GM21447 (cell line): ENCODE results near the gene FFAR3.
"Not testable (repeated sequence)": the region's sequence is repeated elsewhere in the genome, so short reads cannot be mapped to it uniquely, and the experiment has no call there.

Experiments
- ATAC-seq: cut with Tn5 transposase; IDR thresholded peaks from one replicate; pipeline ENCODE4 v1.9.1; 2021; ENCODE audit not compliant: unreplicated experiment

FFAR3 gene

DNA sequence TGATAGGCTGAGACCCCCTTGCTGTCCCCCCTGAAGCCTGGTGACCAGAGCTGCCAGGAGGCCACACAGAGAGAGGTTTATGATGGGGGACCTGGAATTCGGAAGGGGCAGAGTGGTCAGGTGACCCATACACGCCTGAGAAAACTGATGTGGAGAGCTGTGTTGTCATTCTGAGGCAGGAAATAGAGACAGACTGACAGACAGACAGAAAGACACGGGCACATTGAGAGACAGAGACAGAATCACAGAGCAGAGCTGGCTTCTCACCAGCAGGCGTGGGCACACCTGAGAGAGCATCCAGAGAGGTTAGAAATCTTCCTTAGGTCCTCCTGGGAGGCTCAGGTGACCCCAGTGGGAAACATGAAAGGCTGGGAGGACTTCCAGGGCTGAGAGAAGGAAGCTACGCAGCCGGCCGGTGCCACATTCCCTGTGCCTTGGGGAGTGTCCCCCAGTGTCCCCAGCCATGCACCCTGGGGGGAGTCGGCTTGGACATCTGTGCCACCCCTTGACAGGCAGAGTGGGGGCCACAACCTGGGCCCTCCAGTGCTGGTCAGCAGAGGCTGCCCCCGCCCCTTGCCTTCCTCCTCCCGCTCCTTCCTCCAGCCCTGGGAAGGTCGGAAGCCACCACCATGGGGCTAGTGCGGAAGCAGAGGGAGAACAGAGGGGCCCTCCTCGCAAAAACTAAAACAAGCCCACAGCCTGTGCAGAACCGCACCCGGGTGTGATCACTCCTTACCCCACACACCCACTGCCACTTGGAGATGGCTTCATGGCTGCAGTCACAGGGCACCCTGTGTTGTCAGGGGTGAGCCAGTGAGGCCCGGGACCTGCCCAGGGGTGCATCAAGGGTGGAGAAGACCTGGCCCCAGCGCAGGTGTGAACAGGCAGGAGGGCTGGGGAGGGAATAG lies 8.4 kb upstream of the FFAR3 start:
- ATAC-seq = no peak

DNA sequence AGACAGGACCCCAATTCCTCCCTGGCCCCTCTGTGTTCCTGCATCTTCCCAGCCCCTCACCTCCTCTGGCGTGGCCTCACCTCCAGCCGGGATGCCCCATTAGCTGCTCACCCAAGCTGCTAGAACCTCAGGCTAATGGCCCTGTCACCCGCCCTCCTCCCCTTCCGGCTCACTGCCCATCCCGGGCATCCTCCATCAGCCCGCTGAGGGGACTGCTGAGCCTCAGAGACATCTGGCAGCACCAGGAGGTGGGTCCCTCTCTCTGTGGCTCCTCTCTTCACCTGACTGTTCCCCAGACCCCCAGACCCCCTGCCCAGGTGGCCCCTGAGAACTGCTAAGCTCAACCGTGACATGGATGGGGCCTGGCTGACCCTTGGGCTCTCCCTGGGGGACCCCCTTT lies 7.7 kb upstream of the FFAR3 start:
- ATAC-seq = no peak

DNA sequence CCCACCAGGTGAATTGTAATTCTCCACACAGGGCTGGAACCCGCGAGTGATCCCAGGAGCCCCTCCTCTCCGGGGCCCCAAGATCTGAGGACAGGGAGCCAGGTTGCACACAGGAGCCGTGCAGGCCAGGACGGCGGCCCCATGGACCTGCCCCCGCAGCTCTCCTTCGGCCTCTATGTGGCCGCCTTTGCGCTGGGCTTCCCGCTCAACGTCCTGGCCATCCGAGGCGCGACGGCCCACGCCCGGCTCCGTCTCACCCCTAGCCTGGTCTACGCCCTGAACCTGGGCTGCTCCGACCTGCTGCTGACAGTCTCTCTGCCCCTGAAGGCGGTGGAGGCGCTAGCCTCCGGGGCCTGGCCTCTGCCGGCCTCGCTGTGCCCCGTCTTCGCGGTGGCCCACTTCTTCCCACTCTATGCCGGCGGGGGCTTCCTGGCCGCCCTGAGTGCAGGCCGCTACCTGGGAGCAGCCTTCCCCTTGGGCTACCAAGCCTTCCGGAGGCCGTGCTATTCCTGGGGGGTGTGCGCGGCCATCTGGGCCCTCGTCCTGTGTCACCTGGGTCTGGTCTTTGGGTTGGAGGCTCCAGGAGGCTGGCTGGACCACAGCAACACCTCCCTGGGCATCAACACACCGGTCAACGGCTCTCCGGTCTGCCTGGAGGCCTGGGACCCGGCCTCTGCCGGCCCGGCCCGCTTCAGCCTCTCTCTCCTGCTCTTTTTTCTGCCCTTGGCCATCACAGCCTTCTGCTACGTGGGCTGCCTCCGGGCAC lies 6.7 kb upstream of the FFAR3 start:
- no peak for ATAC-seq

DNA sequence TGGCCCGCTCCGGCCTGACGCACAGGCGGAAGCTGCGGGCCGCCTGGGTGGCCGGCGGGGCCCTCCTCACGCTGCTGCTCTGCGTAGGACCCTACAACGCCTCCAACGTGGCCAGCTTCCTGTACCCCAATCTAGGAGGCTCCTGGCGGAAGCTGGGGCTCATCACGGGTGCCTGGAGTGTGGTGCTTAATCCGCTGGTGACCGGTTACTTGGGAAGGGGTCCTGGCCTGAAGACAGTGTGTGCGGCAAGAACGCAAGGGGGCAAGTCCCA lies 6.1 kb upstream of the FFAR3 start:
- no peak for ATAC-seq

DNA sequence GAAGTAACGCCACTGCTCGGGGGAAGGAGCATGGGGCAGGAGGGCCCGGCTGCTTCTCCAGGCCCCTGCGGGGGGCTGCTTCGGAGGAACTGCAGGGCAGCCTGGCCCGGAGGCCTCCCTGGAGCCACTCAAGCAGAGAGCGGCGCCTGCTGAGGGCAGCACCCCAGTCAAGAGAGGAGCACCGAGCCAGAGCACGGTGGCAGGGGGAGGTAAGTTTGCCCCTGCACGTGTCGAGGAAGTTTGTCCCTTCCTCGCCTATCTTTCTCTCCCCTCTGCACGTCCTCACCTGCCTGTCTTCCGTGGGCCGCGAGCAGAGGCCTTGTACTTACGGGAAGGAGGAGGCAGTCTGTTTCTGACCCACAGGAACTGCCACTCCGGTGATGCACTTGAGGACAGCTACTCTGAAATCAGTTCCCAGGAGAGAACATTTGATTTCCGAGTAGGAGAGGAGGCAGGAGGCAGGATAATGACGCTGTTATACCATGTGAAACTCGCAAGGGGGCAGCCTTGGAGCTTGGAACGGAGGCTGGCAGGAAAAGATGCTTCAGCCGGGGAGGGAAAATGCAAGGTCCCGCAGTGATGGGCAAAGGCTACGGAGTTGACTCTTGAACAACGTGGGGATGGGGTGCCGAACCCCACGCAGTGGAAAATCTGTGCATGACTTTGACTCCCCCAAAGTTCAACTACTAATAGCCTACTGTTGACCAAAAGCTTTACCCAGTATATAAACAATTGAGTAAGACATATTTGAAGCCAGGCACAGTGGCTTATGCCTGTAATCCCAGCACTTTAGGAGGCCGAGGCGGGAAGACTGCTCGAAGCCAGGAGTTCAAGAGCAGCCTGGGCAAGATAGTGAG lies 5.6 kb upstream of the FFAR3 start:
- ATAC-seq = no peak

DNA sequence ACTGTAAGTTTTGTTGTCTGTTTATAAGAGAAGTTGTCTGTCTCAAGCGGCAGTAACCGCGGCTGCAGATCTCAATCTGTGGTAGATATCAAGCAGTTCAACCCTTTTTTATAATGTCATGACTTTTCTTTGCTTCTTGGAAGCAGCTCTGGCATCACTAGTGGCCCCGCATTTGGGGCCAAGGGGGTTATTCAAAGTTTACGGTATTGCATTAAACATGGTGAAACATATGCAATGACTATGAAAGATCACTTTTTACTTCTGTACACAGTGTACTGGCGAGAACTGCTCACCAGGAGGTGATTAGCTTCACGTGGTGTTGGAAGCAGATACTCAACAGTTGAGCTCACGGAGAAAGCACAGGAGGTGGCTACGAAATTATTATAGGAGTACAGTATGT lies 4.6 kb upstream of the FFAR3 start:
- no peak for ATAC-seq

DNA sequence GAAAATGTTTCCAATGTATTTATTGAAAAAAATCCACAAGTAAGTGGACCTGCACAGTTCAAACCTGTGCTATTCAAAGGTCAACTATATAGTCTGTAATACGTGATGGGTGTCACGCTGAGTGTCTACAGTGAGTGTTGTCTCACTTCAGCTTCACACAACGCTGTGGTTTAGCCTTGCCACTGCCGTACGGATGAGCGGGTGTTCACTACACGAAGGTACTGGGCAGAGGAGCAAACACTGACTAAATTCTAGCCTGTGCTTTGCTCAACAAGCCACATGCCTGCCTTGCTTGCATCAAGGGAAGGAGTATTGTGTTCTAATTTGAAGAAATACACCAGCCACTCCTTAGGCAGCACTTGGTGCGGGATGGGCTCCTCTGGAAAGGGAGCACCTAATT lies 3.4 kb upstream of the FFAR3 start:
- ATAC-seq = no peak

DNA sequence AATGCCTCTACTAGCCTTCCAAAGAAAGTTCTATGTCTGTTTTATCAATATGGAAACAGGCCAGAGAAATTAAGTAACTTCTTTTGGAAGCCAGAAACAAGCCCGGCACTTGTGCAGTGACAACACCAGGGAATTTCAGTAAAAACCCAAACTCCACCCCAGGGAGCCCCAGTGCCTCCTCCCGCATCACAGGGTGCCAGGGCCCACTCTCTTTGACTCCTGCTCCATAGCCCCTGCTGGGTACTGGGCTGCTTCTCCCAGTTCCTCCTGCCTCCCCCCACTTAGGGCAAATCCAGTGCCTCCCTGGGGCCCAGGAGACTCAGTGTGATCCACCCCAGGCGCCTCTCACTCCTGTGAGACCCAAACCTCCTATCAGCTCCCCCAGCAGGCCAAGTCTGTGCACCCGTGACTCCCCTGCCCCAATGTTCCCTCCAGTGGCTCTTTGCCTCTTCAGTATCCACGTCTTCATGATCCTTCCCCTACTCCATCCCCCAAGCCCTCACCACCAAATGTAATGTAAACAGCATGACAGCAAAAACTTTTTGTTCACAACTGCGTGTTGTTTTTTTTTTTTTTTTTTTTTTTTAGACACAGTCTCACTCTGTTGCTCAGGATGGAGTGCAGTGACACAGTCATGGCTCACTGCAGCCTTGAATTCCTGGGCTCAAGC lies 2.3 kb upstream of the FFAR3 start:
- ATAC-seq = no peak

DNA sequence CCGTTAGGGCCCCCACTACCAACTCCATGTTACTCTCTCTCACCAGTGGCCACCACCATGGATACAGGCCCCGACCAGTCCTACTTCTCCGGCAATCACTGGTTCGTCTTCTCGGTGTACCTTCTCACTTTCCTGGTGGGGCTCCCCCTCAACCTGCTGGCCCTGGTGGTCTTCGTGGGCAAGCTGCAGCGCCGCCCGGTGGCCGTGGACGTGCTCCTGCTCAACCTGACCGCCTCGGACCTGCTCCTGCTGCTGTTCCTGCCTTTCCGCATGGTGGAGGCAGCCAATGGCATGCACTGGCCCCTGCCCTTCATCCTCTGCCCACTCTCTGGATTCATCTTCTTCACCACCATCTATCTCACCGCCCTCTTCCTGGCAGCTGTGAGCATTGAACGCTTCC lies 574 bp downstream of the FFAR3 start:
- not testable (repeated sequence) for ATAC-seq

DNA sequence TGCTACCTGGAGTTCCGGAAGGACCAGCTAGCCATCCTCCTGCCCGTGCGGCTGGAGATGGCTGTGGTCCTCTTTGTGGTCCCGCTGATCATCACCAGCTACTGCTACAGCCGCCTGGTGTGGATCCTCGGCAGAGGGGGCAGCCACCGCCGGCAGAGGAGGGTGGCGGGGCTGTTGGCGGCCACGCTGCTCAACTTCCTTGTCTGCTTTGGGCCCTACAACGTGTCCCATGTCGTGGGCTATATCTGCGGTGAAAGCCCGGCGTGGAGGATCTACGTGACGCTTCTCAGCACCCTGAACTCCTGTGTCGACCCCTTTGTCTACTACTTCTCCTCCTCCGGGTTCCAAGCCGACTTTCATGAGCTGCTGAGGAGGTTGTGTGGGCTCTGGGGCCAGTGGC lies 1.1 kb downstream of the FFAR3 start:
- ATAC-seq = not testable (repeated sequence)

DNA sequence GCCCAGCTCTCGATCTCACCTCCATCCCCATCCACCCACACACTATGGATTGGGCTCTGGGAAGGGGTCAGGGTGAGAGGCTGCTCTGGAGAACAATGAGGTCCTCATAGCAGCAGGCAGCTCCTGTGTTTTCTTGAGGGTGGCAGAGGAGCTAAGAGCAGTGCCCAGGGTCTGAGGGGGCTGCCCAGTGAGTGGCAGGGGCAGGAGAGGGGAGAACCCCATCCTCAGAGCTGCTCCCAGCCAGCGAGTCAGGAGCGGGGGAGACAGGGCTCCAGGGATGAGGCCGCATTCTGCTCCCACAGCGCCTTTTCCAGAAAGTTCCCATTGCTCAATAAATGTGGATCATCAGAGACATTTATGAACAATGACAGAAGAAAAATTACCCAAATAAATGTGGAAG lies 1.8 kb downstream of the FFAR3 start:
- not testable (repeated sequence) for ATAC-seq

DNA sequence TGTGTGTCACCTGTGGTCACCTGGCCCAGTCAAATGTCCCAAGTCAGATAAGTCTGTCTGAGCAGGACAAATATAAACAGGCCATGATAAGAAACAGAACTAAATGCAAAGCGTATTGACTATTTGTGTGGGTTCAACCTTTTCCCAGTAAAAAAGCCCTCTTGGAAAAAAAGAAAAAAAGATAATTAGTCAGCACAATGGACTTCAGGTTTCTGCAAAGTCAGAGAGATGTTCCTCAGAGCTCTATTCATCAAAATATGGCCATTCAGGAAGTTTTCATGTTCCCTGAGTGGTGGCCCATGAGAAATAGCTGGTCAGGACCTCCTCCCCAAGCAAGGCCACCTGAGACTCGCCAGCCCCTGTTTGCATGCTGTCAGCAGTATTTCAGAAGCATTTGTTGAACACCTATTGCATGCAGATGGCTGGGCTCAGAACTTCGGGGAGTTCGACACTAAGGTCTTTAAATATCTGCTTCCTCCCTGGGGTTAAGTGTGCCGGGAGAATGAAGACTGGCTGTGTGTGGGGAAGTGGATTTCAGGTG lies 2.7 kb downstream of the FFAR3 start:
- no peak for ATAC-seq

DNA sequence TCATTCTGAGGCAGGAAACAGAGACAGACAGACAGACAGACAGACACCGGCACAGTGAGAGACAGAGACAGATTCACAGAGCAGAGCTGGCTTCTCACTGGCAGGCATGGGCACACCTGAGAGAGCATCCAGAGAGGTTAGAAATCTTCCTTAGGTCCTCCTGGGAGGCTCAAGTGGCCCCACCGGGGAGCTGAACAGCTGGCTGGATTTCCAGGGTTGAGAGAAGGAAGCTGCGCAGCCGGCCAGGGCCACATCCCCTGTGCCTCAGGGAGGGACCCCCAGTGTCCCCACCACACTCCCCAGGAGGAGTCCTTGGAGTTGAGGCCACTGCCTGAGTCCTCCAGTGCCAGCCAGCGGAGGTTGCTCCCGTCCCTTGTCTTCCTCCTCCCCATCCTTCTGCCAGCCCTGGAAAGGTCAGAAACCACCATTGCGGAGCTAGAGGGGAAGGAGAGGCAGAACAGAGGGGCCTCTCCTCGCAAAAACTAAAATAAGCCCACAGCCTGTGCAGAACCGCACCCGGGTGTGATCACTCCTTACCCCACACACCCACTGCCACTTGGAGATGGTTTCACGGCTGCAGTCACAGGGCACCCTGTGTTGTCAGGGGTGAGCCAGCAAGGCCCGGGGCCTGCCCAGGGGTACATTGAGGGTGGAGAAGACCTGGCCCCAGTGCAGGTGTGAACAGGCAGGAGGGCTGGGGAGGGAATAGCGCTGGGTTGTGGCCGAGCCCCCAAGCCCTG lies 4.2 kb downstream of the FFAR3 start:
- no peak for ATAC-seq

DNA sequence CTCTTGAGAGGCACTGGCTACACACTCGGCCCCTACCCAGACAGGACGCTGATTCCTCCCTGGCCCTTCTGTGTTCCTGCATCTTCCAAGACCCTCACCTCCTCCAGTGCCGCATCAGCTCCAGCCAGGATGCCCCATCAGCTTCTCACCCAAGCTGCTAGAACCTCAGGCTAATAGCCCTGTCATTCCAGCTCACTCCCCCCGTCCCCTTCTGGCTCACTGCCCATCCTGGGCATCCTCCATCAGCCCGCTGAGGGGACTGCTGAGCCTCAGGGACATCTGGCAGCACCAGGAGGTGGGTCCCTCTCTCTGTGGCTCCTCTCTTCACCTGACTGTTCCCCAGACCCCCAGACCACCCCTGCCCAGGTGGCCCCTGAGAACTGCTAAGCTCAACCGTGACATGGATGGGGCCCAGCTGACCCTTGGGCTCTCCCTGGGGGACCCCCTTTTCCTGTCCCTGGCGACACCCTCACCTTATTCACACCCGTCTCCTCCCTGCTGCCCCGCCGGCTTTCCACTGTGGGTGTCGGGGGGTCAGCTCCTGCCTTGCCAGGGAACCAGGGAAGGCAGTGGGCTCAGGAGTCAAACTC lies 4.8 kb downstream of the FFAR3 start:
- ATAC-seq = no peak

DNA sequence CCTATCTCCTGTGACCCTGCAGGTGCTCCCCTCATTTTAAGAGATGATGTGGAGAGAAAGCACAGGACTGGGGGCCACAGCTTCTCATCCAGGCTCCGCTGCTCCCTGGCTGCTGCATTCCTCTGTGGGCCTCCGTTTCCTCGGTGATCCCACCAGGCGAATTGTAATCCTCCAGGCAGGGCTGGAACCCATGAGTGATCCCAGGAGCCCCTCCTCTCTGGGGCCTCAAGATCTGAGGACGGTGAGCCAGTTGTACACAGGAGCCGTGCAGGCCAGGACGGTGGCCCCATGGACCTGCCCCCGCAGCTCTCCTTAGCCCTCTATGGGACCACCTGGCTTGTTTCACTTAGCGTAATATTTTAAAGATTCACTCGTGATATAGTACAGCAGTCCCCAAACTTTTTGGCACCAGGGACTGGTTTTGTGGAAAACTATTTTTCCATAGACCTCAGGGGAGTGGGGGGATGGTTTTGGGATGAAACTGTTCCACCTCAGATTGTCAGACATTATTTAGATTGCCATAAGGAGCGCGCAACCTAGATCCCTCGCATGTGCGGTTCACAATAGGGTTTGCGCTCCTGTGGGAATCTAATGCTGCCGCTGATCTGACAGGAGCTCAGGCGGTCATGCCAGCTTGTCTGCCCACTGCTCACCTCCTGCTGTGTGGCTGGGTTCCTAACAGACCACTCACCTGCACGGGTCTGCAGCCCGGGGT lies 5.6 kb downstream of the FFAR3 start:
- no peak for ATAC-seq

DNA sequence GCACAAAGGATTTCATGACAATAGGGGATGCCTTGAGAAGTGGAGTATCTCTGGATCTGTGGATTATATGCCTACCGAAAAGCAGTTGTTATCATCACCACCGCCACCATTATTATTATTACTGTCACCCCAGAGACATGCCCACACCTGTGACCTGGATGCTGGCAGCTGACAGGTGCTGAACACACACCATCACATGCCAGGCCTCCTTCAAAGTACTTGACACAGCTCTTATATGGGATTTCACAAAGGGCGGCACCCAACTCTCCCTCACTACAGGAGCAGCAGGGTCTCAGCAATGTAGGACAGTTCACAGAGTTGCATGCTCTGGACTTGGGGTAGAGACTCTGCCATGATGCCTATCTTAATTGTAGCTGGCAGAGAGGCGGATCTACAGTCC lies 7.0 kb downstream of the FFAR3 start:
- ATAC-seq = no peak

DNA sequence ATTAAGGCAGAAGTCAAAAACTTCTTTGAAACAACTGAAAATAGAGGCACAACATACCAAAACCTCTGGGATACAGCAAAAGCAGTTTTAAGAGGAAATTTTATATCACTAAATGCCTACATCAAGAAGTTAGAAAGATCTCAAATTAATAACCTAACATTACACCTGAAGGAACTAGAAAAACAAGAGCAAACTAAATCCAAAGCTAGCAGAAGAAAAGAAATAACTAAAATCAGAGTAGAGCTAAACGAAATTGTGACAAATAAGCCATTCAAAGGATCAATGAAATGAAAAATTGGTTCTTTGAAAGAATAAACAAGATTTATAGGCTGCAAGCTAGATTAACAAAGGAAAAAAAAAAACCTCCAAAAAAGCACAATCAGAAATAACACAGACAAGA lies 10.1 kb downstream of the FFAR3 start:
- ATAC-seq = no peak

DNA sequence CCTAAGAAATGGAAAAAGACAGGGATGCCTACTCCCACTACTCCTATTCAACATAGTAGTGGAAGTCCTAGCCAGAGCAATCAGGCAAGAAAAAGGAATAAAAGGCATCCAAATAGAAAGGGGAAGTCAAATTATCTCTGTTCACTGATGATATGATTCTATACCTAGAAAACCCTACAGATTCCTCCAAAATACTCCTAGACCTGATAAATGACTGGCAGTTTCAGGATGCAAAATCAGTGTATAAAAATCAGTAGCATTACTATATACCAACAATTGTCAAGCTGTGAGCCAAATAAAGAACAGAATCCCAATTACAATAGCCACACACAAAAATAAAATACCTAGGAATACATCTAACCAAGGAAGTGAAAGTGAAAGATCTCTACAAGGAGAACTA lies 11.3 kb downstream of the FFAR3 start:
- no peak for ATAC-seq

DNA sequence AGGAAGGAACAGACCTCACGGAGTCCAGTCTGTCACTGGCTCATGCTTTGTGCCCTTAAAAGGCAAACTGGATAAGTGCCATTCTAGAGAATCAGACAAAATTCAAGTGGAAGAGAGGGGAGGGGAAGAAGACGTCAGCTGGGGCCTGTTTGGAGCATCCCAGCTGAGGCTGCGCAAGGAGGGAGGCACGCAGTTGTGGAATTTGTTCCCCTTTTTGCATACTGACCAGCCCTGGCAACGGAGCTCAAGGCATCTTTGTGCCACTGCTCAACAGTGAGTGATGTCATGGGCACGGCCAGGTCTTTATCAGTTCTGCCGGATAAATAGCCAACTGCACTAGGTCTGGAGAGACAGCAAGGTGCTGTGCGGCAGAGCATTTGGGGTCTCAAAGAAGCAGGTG lies 12.5 kb downstream of the FFAR3 start, which contains the start of gene GPR42:
GPR42 (plus strand) TSS at position 347 of the 400 bp plus-strand sequence. CDS start 292 bp downstream, outside the sequence.
- no peak for ATAC-seq
